Measurements from ENCODE around the gene SH3RF1.
"Not testable (repeated sequence)": the region's sequence is repeated elsewhere in the genome, so short reads cannot be mapped to it uniquely, and the experiment has no call there.

The SH3RF1 gene

DNA sequence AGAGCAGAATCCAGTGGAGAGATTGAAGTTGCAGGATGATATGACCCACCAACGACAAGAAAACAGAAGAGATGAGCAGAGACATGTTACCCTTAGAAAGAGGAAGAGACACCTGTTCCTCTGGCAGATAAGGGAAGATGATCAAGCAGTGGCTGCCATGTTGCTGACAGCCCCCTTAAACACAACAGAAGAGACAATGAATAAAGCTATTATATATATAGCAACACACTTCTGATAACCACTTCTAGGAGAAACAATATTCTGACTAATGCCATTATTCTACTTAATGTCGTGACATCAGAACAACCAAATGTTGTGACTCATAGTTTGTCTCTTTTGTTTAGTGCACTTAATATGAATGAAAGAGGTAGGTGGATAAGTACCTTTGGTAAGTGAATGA lies 44.9 kb downstream of the SH3RF1 start:
- no peak for DNase-seq (ENCODE audit: low spot score)

DNA sequence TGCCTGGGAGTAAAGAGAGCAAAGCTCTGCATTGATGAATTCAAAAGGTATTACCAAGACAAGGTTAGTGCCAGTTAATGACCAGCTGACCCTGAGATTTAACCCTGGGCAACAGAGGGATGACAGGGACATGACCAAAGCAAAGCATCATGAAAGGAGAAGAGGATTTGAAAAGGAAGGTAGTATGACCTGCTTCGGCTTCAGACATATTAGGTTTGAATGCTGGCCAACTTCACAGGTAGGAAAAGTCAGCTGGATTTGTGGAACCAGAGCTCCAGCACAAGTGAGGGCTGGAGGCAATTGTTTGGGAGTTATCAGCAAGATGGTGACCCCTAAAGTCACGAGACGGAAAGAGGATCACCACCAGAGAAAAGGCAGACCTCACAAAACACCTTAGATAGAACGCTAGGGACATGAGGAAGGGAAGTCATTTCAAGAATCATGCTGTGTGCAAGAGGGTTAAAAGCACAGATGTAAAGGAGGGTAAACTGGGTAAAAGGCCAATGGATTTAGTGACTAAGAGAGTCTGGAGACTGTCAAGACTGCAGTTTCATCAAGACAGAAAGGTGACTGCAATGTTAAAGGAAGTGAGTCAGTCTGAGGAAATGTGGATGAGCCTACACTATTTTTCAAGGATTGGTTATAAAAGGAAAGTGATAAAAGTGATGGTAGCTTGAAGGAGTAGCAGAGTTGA lies 45.6 kb downstream of the SH3RF1 start:
- no peak for DNase-seq (ENCODE audit: low spot score)

DNA sequence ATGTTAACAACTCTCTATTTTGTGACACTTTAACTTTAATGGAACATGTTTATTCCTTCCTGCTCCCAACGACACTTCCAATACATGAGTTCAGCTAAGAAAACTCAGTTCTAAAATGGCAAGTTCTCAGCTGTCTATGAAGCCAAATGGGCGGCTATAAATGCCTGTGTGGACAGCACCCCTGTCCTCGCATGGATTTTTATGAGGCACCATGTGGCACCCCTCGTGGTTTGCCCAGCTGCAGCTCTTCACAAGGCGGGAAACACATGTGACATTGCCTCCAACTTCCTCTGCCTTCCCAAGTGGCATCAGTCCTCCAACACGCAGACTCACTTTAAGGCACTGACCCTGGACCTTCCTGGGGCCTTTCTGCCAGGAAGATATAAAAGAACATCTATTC lies 48.0 kb downstream of the SH3RF1 start:
- DNase-seq (ENCODE audit: low spot score), result no peak

DNA sequence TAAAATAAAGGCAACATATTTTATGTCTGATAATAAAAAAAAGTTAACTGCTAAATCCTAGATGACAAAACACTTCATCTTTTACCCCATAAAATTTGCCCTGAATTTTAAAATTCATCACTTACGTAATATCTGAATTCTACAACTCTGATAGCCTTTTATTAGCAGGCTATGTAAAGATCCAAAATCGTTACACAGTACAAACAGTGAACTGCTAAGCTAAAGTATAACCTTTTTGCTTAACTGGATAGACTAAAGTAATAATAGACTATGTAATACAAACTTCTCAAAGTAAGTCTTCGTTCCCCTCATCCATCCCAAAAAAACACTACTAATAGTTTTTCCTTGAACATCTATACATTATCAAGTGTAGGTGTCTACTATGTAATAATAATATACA lies 49.1 kb downstream of the SH3RF1 start:
- DNase-seq (ENCODE audit: low spot score), result no peak

DNA sequence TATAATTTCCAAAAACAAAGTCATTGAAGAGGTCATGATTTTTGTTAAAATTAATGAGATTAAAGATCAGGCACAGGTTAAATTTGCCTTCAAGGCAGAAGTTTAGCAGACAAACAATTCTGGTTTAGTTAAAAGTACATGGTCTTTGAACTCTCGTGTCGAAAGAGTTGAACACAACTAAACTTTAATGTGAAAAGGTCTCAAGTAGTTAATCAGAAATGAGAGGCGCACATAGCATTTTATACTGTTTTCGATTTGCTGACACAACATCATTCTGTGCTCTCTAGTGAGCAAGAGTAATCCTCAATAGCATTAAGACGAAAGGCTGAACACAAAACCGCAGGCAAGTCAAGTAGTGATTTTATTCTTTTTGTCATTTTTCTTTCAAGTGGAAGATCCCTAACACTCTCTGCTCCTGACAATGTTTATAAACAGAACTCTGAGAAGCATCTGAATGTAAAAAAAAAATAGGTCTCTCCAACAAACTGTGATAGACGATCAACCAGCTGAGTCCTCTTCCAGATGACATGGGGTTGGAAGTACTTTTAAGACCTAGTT lies 49.8 kb downstream of the SH3RF1 start:
- DNase-seq (ENCODE audit: low spot score), result no peak

DNA sequence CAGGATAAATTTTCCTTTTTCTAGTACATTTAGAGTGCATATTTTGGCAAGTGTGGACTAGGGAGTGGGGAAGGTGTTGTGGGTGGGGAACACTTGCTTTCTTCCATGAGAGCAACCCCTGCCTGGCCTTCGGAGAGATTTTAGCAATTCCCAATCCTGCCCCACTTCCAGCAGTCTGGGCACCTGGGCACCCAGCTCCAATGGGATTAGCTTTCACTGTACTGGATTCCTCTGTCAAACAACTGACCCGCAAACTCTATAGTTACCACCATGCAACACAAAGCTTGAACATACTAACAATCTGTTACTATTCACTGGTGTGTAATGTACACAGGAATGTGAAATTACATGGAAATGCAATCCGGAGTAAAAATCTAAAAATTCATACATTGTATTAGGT lies 50.3 kb downstream of the SH3RF1 start:
- no peak for DNase-seq (ENCODE audit: low spot score)

DNA sequence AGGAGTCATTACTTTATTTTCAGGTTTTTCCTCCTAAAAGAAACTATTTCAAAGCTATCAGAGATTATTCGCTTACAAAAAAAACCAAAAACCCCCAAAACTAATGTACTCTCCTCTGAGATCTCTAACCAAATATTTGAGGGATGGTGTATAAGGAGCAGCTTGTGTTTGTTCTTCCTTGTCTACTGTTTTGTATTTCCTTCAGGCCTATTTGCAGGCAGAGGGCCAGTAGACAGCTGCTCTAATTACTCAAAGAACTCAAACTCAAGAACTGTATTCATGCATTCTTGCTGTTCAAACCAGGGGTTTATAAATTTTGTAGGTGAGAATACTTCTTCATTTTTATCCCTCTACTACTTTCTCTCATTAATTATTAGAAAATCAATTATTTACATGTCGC lies 51.3 kb downstream of the SH3RF1 start:
- DNase-seq (ENCODE audit: low spot score), result no peak

DNA sequence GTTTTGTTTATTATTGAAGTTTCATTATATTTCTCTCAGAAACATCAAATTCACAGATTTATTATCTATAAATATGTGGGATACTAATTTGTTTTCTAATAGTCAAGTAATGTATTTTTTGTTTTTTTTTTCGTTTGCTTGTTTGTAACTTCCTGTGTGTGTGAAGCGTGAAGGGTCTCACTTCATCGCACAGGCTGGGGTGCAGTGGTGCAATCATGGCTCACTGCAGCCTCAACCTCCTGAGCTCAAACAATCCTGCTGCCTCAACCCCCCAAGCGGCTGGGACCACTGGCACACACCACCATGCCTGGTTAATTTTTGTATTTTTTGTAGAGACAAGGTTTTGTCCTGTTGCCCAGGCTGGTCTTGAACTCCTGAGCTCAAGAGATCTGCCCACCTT lies 55.1 kb downstream of the SH3RF1 start:
- DNase-seq (ENCODE audit: low spot score), result no peak

DNA sequence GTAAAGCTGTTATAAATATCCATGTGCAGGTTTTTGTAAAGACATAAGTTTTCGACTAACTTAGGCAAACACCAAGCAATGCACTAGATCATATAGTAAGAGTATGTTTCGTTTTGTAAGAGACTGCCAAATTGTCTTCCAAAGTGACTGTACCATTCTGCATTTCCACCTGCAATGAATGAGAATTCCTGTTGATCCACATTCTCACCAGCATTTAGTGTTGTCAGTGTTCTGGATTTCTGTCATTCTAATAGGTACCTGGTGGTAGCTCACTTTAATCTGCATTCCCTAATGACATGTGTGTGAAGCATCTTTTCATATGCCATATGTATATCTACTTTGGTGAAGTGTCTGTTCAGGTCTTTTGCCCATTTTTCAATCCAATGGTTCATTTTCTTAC lies 57.8 kb downstream of the SH3RF1 start:
- no peak for DNase-seq (ENCODE audit: low spot score)

DNA sequence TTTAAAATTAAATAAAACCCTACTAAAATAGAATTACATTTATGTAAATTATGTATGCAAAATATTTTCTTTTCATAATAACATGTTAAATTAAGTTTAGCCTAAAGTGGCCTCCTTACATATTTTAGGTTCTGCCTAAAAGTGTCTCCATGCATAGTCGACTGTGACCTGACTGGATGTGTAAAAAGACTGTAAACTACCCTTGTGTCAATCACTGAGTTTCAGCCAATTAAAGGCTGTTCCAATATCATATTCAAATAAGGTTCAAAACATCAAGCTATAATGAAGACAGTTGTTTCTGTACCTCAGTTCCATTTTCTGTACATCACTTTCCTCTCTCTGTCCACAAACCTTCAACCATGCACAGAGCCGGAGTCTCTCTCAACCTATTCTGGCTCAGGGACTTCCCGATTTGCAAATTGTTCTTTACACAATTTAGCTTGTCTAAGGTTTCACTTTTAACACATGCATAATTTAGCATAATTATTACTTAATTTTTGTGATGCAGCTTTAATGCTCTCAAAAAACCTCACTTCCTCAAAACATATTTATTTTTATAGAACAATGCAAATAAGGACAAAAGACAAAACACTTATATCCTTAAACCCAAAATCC lies 60.1 kb downstream of the SH3RF1 start:
- DNase-seq (ENCODE audit: low spot score), result no peak

DNA sequence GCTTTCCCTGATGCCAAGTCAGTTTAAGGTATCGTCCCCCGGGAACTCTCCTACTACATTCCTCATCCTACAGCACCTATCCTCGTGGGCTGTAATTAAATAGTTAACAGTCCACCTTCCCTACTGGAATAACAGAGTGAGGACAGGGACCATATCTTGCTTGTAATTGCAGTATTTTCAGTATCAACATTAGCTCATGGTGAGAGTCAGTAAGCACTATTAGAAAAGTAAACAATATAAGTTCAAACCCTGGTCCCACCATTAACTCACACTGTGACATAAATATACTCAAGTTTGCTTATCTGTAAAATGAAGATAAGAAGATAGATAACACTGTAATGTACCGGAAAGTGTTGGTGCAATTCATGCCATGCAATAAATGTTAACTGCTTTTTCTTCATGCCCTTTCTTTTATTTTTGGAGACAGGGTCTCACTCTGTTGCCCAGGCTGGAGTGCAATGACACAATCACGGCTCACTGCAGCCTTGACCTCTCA lies 61.3 kb downstream of the SH3RF1 start:
- DNase-seq (ENCODE audit: low spot score), result no peak

DNA sequence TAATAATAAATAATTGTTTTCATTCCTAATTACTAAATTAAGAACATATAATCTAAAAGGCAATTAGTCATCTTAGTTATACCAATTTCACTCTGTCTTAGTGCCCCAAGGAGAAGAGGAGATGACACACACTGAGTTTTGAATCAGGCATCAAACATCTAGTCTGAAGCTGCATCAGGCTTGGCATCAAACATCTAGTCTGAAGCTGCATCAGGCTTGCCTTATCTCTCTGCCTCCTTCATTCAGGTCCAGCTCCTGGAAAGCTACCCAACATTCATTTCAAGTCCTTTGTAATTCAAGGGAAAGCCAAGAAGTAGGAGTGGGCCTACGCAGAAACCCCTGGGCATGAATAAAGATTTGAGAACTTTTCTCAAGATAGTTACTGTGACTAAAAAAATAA lies 62.2 kb downstream of the SH3RF1 start:
- DNase-seq (ENCODE audit: low spot score), result no peak

DNA sequence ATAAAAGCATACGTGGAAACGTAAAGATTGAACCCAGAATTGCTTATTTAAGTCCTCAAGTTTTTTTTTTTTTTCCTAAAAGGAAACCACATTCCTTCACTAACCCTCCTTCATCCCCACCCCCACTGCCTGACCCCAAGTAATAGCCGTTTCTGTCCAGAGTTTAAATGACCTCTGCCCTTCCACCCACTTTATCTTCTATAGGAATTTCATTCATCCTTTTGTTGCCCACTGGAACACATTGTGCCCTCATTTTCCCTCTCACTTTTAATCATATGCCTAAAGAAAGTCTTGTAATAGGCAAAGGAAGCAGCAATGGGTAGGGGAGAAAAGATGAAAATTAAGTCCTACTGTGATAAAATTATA lies 62.7 kb downstream of the SH3RF1 start:
- no peak for DNase-seq (ENCODE audit: low spot score)

DNA sequence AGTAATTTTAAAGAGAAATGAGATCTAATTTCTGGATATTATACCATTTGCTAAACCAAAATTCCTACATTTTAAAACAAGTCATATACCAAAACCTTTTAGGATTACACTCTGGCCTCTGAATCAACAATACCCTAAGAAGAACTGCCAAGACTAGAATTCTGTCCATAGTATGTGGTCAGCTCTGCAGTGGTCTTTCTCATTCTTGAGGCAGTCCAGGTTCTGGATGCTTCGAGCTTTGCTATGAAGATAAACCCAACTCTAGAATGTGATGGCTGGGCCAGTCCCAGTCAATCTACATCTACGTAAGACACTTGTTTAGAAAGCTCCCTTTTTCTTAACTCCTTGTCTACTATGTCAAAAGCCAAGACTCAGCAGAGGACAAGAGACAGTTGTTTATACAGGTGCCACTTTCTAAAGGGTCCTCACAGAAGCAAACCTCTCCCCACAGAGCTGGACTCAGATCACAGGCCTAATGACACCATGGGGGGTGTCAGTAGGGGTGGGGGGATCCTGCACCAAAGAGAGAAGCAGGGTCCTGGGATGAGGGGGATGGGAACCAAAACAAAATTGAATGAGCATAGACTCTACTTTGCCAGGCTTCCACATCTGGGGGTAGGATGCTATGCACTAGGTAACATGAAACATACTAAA lies 63.2 kb downstream of the SH3RF1 start:
- DNase-seq (ENCODE audit: low spot score), result no peak

DNA sequence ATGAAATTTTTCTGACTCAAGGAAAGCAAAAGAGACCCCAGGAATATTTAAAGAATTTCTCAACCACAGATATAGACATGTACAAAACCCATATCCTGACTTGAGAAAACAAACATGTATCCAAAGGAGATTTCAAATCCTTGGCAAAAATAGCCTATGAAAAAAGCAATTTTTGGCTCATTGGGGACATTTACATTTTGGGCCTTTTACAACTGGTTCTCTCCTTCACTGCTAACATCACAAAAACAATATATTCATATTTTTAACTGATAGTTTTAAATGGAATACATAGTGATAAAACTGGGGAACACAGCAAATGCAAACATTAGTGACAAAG lies 65.0 kb downstream of the SH3RF1 start:
- DNase-seq (ENCODE audit: low spot score), result no peak

DNA sequence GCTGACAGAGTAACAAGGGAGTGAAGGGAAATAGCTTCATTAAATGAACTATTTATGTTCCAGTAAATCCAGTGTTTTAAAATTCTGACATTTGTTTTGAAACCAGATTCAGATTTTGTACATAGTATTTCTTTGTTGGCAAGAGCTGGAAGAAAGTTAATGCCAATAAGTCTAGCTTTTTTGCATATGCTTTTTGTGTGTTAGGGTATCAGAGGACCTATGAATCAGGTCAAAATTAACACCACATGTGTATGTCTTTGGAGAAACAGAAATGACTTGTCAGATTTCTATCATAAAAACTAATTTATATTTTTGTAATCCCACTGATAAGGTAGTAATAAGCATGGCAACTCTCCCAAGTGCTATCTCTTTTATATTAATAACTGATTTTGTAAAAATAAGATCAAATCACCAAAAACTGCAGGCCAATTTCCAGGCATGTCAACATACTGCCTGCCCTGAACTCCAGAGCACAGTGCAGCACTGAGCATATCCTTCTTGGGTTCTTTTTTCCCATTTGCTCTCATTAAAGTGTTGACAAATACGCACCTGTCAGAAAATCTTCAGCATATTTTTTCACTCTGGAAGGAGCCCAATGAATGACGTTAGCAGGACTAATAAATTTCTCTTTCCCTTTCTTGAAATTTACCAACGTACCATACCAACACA lies 65.5 kb downstream of the SH3RF1 start:
- DNase-seq (ENCODE audit: low spot score), result no peak

DNA sequence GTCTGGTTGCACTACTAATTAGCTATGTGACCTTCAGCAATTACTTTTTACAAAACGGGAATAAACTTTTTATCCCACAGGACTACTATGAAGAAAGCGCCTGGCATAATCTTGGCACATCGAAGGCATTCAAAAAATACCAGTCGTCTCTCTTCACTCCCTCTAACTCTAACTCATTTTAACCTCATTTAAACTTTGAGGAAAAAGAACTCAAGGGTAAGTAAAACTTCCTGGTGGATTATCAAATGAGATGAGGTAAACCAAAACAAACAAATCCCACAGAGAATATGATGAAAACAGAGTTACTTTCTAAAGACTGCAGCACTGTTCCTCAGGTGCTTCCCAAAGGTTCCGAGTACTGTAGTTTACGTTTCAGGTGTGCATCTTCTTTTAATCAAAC lies 66.9 kb downstream of the SH3RF1 start:
- no peak for DNase-seq (ENCODE audit: low spot score)

DNA sequence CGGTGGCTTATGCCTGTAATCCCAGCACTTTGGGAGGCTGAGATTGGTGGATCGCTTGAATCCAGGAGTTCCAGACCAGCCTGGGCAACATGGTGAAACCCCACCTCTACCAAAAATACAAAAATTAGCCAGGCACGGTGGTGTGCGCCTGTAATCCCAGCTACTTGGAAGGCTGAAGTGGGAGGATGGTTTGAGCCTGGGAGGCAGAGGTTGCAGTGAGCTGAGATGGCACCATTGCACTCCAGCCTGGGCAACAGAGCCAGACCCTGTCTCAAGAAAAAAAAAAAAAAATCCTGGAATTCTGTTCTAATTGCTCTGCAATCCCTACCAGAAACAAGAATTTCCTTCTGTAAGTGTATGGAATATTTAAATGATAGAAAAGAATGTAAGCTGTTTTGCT lies 67.5 kb downstream of the SH3RF1 start:
- not testable (repeated sequence) for DNase-seq (ENCODE audit: low spot score)

DNA sequence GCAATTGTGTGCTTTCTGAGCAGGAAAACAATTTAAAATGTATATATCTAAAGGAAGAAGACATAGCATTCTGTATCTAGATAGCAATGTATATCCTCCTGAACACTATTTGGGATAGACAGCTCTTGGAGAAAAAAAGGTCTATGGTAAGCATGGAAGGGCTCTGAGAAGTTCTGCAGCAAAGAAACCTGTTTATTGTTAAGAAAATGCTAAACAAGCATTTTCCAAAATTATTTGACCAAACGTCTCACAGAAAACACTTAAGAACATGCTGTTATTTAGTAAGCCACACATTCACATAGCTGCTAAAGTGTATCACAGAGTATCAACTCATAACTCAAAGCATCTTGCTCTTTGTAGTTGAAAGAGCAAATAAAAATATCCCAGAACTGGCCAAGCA lies 67.9 kb downstream of the SH3RF1 start:
- DNase-seq (ENCODE audit: low spot score), result no peak

DNA sequence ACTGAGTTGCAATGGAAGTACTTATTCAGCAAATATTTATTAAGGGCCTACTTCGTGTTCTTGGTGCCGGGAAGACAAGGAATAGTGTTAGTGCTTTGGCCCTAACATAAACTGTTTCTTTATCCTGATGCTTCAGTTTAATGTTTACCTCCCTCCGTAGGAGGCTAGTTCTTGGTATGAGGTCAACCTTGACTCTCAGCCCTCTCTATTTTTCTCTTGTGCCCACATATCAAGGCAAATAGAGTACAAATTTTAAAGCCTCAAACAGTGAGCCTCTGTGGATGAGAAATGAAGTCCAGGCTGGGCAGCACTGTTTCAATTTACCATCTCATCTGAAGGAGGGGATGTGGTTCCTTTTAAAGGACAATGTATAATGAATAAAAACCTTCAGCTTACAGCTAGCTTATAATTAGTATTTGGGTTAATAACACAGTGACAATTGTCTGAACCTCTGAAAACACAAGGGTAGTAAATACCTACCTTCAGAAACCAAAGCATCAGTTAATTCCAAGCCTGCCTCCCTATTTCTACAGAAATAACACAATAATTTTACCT lies 68.5 kb downstream of the SH3RF1 start:
- no peak for DNase-seq (ENCODE audit: low spot score)

DNA sequence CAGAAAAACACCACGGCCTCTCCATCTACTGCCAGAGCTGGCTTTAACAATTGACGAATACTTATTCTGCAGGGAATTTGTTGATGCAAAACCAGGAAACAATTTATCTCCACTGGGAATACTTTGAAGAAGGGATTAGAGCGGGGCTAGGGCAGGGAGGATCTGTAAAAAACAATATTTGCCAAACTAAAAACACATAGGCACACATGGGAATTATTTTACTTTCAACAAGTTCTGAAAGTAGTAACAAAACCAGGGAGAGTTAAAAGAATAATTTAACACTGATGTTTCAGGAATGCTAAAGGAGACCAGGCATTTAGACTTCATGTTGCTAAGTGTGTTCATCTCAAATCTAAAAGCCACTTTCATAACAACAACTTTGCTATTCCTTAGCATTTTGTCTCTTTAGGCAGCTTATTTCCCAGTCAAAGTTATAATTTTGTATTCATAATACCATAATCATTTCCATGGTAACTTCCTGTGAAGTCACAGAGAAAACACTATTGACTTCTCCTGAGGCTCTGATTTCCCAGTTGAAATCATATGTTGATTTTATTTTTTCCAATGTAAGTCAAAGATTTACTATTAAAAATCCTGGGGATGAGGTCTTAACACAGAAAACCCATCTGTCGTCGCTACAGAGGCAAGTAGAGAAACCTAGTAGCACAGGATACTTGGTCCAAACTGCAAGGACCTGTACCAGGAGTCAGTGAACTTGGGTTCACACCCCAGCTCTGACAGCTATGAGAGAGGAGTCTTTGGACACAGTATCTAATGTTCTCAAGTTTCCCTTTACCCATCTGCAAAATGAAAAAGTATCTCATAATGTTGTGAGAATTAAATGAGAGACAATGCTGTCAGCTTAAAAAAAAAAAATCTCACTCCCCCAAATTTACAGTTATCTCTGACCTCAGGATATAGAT lies 69.3 kb downstream of the SH3RF1 start:
- no peak for DNase-seq (ENCODE audit: low spot score)

Data from activated CD4-positive, alpha-beta T cell treated with anti-CD3 and anti-CD28 coated beads, Interleukin-2, Interleukin-4, amounts not matched to agents 100 ng/mL and 50 ng/mL, durations not matched to agents 16 hours and 8 hours (primary cell).